Bladder microvascular endothelial cell (primary cell): ENCODE data around the gene CDHR4. TPM values are rescaled to one million over a fixed set of nuclear protein-coding genes. Genes with fewer than 3 reads are reported as not detected.

Experiments
- total RNA-seq: library from RNA; depleted of rRNA; stranded (reverse); fragments of >200 nt; gene quantifications from 2 replicates; pipeline ENCODE4 v1.2.3, GENCODE V29; 2014

The CDHR4 gene, protein sequence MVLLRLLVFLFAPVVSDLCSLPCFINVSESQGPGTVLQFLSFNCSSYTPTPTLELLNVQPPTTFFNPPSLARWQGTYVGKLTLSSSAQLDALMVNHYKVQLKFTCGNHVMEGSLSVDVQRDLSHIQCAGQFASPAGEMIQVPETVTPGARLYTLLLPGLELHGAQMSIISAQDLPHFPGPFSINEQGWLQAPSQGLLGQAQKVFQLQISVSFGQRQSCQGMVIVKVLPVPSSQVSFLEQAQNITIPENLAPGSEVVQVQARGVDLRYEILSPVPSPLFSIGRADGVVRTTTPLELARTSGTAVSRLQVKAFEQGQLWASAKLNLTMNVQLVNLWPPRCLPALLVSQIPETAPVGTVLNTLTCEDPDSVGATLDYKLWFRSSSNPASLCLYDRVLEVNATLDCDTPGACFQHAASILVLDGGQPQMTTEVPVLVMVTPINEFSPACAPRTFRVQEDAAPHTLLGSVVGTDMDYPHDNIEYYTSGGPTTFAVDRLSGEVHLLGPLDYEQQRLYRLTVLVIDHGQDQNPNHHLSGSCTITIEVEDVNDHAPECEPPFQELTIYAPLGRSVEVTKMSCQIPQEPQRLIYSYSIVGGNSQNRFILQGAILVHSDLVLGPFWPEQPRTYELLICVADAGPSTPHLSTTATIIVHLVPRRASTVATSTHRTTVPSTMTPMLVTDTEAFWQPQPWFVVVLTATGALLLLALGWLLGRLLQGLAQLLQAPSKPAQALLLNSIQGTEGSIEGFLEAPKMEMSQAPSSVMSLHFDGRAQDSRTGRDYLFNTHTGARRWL
- not detected in 2 replicates for total RNA-seq

GRCh38 chr3:49799761-49800160 lies at the start of gene CDHR4:
Gene CDHR4, minus strand, starts transcription at chr3:49799873. Its CDS starts 61 bp downstream, at chr3:49799812.

DNA sequence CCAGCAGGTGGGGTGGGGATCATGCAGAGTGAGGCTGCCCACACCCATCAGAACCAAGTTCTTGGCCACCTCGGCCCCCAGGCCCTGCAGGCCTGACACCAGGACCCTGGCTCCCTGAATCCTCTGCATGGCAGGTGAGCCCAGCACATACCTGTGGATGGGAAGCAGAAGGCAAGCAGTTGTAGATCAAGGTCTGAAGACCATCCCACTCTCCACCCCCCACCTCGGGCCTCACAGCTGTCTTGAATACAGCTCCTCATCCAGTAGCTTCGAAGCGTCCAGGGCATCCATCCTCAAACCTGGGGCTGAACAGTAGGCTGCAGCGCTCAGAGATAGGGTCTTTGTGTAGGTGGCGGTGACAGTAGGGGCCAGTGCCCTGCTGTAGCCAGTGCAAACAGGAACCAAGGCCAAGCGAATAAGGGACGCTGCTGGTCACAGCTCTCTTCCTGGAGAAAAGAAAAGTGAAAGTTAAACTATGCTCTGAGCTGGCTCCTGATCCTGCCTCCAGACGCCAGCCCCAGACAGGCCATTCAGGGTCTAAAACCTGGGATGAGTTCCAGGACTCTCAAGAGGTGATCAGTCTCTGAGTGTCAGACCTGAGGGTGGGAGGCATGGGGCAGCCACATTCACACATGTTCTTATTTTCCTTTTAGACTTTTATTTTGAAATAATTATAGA lies 14.0 kb upstream of the CDHR4 start, which contains the start of gene UBA7:
UBA7 (minus strand) TSS at position 457 of the 678 bp plus-strand sequence; CDS start at position 291, 166 bp downstream.

DNA sequence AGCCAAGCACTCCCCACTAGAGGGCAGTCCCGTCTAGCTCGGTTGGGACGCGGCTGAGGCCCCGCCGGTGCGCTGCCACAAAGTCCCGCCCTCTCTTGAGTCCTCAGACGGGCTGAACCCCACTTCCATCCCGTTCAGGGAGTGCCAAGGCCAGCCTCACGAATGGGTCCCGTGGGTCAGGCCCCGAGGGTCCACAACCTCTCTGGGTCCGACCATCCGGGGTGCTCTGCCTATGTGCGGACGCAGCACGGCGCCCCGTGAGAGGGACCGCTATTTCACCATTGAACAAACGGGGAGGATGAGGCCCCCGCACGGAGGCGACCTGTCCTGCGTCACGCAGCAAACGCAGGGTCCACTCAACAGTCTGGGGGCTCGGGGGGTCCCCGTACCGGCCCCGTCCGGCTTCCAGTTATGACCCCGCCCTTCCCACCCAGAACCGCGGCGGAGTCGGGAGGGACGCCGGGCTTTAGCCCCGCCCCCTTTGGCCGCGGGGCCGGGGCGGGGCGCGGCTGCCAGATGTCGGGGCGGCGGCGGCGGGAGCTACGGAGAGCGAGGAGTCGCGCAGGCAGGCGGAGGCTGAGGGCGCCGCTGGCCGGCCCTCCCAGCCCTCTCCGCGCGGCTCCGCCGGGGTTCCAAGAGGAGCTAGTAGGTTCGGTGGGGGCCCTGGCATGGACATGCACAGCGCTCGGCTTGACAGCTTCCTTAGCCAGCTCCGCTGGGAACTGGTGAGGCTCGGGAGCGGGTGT lies 3.2 kb upstream of the CDHR4 start, which contains the start of gene INKA1:
INKA1 (plus strand) TSS at position 543 of the 746 bp plus-strand sequence; CDS start at position 675, 132 bp downstream.

DNA sequence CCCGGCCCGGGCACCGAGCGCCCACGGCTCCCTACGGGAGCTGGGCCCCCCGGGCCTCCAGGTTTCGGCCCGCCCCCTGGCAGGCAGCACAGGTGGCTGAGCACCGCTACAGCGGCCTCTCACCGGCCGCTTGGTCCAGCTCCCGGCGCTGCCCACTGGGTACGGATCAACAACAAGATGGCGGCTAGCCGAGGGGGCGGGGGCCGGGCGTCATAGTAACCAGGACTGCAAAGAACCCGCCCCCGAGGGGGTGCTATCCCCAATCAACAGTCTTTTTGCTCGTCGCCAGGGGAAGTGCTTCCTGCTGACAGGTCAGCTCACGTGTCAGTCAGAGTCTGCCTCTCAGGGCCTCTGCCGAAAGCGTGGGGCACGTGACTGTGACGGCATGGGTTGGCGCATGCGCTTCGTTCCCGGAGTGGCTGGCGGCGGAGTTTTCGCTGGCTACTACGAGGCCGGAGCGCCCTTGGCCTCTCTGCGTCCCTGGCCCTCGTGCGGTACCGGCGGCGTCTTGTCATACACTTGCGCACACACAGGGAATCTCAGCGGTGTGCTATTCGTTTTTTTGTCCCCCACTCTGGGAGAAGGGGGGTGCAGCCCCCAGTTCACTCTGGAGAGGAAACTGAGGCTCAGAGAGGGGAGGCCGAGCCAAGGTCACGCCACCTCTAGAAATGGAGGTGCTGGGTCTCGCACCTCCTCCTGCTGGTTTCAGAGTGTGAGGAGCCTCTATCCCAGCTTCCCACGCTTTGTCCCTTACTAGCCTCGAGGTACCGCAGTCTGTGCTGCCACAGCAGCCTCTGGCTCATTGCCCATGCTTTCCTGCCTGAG lies 13.1 kb downstream of the CDHR4 start, which contains the start of gene IP6K1:
IP6K1 (minus strand) TSS at position 186 of the 825 bp plus-strand sequence. CDS start 38,502 bp downstream, outside the sequence.

Other genes starting within 250 kb of the CDHR4 start
- gene BSN, start 245.4 kb downstream of the CDHR4 start, total RNA-seq, result under 0.01 and 0.06 TPM in 2 replicates
- 86.5 and 87.7 TPM in 2 replicates for gene APEH, start 125.5 kb downstream of the CDHR4 start, total RNA-seq
- gene MST1, start 110.4 kb downstream of the CDHR4 start, total RNA-seq, result 1.1 and 4.0 TPM in 2 replicates
- 17.2 and 37.1 TPM in 2 replicates for gene RNF123, start 110.3 kb downstream of the CDHR4 start, total RNA-seq
- gene AMIGO3, start 80.2 kb downstream of the CDHR4 start, total RNA-seq, result not detected in 2 replicates
- 22.8 and 39.5 TPM in 2 replicates for gene GMPPB, start 75.9 kb downstream of the CDHR4 start, total RNA-seq
- gene IP6K1, start 13.3 kb downstream of the CDHR4 start, total RNA-seq, result 34.6 and 66.0 TPM in 2 replicates
- 15.4 and 38.2 TPM in 2 replicates for gene INKA1, start 3.4 kb upstream of the CDHR4 start, total RNA-seq
- gene UBA7, start 14.1 kb upstream of the CDHR4 start, total RNA-seq, result 42.7 and 44.2 TPM in 2 replicates
- gene TRAIP, start 56.7 kb upstream of the CDHR4 start, total RNA-seq, result 5.2 and 6.0 TPM in 2 replicates
- not detected in 2 replicates for gene CAMKV, start 70.0 kb upstream of the CDHR4 start, total RNA-seq
- gene MST1R, start 104.0 kb upstream of the CDHR4 start, total RNA-seq, result 0.81 and 1.0 TPM in 2 replicates
- 9.4 and 16.9 TPM in 2 replicates for gene MON1A, start 129.9 kb upstream of the CDHR4 start, total RNA-seq
- 25.9 and 60.7 TPM in 2 replicates for gene RBM6, start 140.3 kb upstream of the CDHR4 start, total RNA-seq